Measurements from ENCODE around the gene JMJD4.

Gene JMJD4

GRCh38 chr1:227774051-227774731, 39.1 kb upstream of the JMJD4 start:
- DNase-seq (ENCODE audit: insufficient read length, low spot score) (no peak), FAIRE-seq (no peak)
- TF ChIP-seq CTCF (IDR thresholded peaks at IDR 0.05; ENCODE audit: insufficient read depth, missing control alignments): no peak

GRCh38 chr1:227773558-227773957, 38.5 kb upstream of the JMJD4 start:
- no peak for FAIRE-seq
- TF ChIP-seq CTCF (IDR thresholded peaks at IDR 0.05; ENCODE audit: insufficient read depth, missing control alignments): no peak
- DNase-seq (ENCODE audit: insufficient read length, low spot score): no peak

GRCh38 chr1:227771771-227772170, 36.7 kb upstream of the JMJD4 start:
- DNase-seq (ENCODE audit: insufficient read length, low spot score) (no peak), FAIRE-seq (no peak)
- no peak for TF ChIP-seq CTCF (IDR thresholded peaks at IDR 0.05; ENCODE audit: insufficient read depth, missing control alignments)

GRCh38 chr1:227771326-227771725, 36.2 kb upstream of the JMJD4 start:
- TF ChIP-seq CTCF (IDR thresholded peaks at IDR 0.05; ENCODE audit: insufficient read depth, missing control alignments): no peak
- DNase-seq (ENCODE audit: insufficient read length, low spot score) (no peak), FAIRE-seq (no peak)

- TF ChIP-seq CTCF (IDR thresholded peaks at IDR 0.05; ENCODE audit: insufficient read depth, missing control alignments): no peak
- FAIRE-seq (no peak), DNase-seq (ENCODE audit: insufficient read length, low spot score) (no peak)
Observed at GRCh38 chr1:227770812-227771211, 35.7 kb upstream of the JMJD4 start.

- no peak for DNase-seq (ENCODE audit: insufficient read length, low spot score)
- no peak for TF ChIP-seq CTCF (IDR thresholded peaks at IDR 0.05; ENCODE audit: insufficient read depth, missing control alignments)
- no peak for FAIRE-seq
Observed at GRCh38 chr1:227769936-227770494, 34.9 kb upstream of the JMJD4 start.

All from D721Med (cell line).